22Rv1 (cell line): ENCODE results near the gene PLAU.

Experiments
- ZFX ChIP-seq: fragments of 450-650 bp; IDR thresholded peaks from 2 replicates; pipeline ENCODE4 v1.6.1; 2017; ENCODE audit warnings: antibody characterized with exemption, borderline replicate concordance
- TF ChIP-seq, protein P1 (sequence below): fragments of 450-650 bp; IDR thresholded peaks from 2 replicates; pipeline ENCODE4 v1.5.1; 2017; ENCODE audit warnings: mild to moderate bottlenecking

DNA sequence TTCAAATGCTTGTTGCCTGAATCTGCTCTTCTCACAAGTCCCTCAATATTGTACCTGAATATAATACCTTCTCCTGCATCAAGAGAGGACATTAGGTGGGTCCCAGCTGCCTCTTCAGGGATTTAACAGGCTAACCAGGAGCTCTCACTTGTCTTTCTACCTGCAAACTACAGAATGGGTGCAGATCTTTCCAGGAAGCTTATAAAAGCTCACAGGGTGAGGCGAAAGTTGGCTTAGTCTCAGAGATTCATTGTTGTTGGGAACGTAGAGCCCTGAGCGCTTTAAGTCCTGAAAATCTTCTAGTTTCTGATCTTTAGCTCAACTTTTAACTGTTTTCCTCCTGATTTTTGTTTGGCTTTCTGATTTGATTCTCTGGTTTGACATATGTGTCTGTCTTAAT, 25.0 kb downstream of the PLAU start:
- TF ChIP-seq, protein P1, sequence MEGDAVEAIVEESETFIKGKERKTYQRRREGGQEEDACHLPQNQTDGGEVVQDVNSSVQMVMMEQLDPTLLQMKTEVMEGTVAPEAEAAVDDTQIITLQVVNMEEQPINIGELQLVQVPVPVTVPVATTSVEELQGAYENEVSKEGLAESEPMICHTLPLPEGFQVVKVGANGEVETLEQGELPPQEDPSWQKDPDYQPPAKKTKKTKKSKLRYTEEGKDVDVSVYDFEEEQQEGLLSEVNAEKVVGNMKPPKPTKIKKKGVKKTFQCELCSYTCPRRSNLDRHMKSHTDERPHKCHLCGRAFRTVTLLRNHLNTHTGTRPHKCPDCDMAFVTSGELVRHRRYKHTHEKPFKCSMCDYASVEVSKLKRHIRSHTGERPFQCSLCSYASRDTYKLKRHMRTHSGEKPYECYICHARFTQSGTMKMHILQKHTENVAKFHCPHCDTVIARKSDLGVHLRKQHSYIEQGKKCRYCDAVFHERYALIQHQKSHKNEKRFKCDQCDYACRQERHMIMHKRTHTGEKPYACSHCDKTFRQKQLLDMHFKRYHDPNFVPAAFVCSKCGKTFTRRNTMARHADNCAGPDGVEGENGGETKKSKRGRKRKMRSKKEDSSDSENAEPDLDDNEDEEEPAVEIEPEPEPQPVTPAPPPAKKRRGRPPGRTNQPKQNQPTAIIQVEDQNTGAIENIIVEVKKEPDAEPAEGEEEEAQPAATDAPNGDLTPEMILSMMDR: no peak
- no peak for TF ChIP-seq ZFX
